HFF-Myc (cell line): ENCODE results near the gene TEX22.

ENCODE experiments used
- DNase-seq: peaks from one replicate; pipeline ENCODE4 v3.0.0-alpha.2; 2011; ENCODE audit warnings: low read depth; ENCODE audit errors: extremely low read depth
- H3K4me3 ChIP-seq: replicated peaks from 2 replicates; pipeline ENCODE4 v1.5.1; 2011; ENCODE audit warnings: low read depth, mild to moderate bottlenecking, control low read depth, low read length
- TF ChIP-seq, protein P1 (sequence below): IDR thresholded peaks from 2 replicates; pipeline ENCODE4 v1.5.1; 2012; ENCODE audit warnings: mild to moderate bottlenecking, low read depth, low read length, control low read depth; ENCODE audit errors: missing control alignments

The TEX22 gene

DNA sequence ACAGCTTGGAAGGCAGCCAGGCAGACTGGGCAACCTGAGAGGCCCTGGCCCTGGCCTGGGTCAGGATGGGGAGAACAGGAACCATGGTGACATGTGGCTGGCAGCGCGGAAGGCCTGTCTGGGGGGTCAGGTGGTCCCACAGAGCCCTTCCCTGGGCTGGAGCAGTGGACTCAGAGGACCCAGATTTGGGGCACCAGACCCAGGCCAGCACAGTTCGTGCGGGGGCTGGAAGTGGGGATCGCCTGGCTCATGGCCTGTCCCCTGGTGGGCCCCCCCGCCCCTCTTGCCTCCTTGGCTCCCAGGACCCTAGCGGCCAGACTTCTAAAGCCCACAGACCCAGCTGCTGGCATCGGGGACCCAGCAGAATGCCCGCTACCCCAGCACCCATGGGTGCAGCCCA is 42.7 kb downstream of the TEX22 start:
- no peak for DNase-seq
- TF ChIP-seq, protein P1, sequence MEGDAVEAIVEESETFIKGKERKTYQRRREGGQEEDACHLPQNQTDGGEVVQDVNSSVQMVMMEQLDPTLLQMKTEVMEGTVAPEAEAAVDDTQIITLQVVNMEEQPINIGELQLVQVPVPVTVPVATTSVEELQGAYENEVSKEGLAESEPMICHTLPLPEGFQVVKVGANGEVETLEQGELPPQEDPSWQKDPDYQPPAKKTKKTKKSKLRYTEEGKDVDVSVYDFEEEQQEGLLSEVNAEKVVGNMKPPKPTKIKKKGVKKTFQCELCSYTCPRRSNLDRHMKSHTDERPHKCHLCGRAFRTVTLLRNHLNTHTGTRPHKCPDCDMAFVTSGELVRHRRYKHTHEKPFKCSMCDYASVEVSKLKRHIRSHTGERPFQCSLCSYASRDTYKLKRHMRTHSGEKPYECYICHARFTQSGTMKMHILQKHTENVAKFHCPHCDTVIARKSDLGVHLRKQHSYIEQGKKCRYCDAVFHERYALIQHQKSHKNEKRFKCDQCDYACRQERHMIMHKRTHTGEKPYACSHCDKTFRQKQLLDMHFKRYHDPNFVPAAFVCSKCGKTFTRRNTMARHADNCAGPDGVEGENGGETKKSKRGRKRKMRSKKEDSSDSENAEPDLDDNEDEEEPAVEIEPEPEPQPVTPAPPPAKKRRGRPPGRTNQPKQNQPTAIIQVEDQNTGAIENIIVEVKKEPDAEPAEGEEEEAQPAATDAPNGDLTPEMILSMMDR: no peak
- no peak overlapping the region for H3K4me3 ChIP-seq

DNA sequence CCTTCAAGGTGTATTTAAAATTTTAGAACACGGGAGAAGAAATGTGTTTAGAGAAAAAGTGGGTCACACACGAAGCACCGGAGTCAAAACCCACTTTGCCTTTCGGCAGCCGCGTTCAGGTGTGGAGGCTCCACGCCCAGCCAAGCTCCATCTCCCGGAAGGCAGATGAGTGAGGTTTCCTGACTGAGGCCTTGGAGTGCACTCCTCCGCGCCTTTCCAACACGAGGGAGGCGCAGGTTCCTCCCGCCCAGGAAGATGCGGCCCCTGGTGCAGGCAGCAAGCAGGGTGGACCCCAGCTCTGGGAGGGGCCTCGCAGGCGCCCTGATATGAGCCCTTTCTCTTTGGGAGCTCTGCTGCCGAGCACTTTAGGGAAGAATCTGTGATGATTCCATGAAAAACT is 43.8 kb downstream of the TEX22 start:
- no peak overlapping the region for H3K4me3 ChIP-seq
- DNase-seq: no peak
- TF ChIP-seq, protein P1: no peak

GRCh38 chr14:105442834-105443233 is 44.5 kb downstream of the TEX22 start:
- H3K4me3 ChIP-seq: no peak overlapping the region
- TF ChIP-seq, protein P1: no peak
- no peak for DNase-seq

DNA sequence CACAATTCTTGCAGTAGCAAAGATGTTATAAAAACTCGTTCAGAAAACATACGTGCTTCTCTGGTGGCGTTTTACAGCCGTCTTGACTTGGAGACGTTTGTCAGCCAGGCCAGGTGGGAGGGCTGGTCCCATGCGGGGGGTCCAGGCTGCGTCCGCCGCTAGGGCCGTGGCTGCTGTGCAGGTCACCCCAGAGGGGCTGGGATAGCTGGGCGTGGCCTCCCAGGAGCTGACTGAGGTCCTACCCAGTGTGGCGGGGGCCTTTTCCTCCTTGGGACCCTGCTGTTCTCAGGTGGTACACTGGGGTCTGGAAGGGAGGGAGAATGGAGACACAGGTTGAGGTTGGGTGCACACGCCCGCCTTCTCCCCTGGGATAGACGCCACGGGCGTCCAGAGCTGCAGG is 46.5 kb downstream of the TEX22 start:
- no peak overlapping the region for H3K4me3 ChIP-seq
- TF ChIP-seq, protein P1: no peak

GRCh38 chr14:105445290-105445689 is 47.0 kb downstream of the TEX22 start:
- TF ChIP-seq, protein P1: no peak
- no peak overlapping the region for H3K4me3 ChIP-seq
- no peak for DNase-seq

More for the DNA sequence above, 46.5 kb downstream of the TEX22 start:
- no peak for DNase-seq

- TF ChIP-seq, protein P1: no peak
- DNase-seq: no peak
- H3K4me3 ChIP-seq: no peak overlapping the region
Observed at GRCh38 chr14:105445901-105446845, 47.8 kb downstream of the TEX22 start.
